IPS DF 19.7 (cell line): ENCODE results near the gene GTF2IRD1.
"Not testable (repeated sequence)": the region's sequence is repeated elsewhere in the genome, so short reads cannot be mapped to it uniquely, and the experiment has no call there.

Experiments used
- DNase-seq: peaks from one replicate; pipeline ENCODE4 v3.0.0-alpha.2; 2013; ENCODE audit warnings: low read depth, low spot score

The GTF2IRD1 gene

DNA sequence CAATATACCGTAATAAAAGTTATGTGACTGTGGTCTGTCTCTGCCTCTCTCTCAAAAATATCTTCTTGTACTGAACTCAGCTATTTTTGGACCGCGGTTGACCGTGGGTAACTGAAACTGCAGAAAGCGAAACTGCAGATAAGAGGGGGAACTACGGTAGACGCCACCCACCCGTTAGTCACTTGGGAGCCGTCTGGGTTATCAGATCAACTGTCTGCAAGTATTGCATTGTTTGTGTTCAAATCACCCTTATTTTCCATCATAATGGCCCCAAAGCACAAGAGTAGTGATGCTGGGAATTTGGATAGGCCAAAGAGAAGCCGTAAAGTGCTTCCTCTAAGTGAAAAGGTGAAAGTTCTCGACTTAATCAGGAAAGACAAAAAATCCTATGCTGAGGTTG is 196.3 kb downstream of the GTF2IRD1 start:
- not testable (repeated sequence) for DNase-seq

DNA sequence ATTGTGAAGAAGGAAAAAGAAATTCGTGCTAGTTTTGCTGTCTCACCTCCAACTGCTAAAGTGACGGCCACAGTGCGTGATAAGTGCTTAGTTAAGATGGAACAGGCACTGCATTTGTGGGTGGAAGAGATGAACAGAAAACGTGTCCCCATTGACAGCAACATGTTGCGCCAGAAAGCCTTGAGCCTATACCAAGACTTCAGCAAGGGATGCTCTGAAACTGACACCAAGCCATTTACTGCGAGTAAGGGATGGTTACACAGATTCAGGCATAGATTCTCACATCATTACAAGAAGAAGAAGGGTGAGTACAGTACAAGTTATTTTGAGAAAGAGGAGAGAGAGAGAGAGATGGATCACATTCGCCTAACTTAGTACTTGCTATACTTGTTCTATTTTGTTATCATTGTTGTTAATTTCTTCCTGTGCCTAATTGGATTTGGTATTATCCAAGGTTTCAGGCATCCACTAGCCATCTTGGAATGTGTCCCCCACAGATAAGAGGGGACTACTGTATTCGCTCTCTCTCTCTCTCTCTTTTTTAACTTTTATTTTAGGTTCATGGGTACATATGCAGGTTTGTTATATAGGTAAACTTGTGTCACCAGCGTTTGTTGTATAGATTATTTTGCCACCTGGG is 196.9 kb downstream of the GTF2IRD1 start:
- not testable (repeated sequence) for DNase-seq

DNA sequence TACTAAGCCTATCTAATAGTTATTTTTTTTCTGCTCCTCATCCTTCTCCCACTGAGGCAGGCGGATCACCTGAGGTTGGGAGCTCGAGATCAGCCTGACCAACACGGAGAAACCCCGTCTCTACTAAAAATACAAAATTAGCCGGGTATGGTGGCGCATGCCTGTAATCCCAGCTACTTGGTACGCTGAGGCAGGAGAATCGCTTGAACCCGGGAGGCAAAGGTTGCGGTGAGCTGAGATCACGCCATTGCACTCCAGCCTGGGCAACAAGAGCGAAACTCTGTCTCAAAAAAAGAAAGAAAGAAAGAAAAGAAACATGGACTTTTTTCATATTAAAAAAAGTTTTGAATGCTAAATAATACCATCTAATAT is 197.4 kb downstream of the GTF2IRD1 start:
- not testable (repeated sequence) for DNase-seq
